GM19238 (cell line): Measurements from ENCODE around the gene GCN1.

Experiments used
- DNase-seq: peaks from one replicate; pipeline ENCODE4 v3.0.0; 2011; ENCODE audit warnings: low spot score; ENCODE audit not compliant: insufficient read length

GCN1 gene

GRCh38 chr12:120117961-120118320 is 76.6 kb downstream of the GCN1 start:
- no peak for DNase-seq

- DNase-seq = peak; percentile 93
These were observed 77.5 kb downstream of the GCN1 start for GRCh38 chr12:120116792-120117651.

- DNase-seq = no peak
These were observed 78.1 kb downstream of the GCN1 start, which contains the start of gene RAB35 for GRCh38 chr12:120116441-120116791. TSS of gene RAB35 (minus strand) at chr12:120116753. CDS start at chr12:120116650, 103 bp downstream.

- DNase-seq = no peak
These were observed 78.6 kb downstream of the GCN1 start for GRCh38 chr12:120115692-120116440.

- DNase-seq = no peak
These were observed 79.4 kb downstream of the GCN1 start for GRCh38 chr12:120115066-120115465.

GRCh38 chr12:120110550-120111501 is 83.7 kb downstream of the GCN1 start:
- DNase-seq = peak; percentile 70

- no peak for DNase-seq
These were observed 84.8 kb downstream of the GCN1 start for GRCh38 chr12:120109570-120110267.

- DNase-seq = no peak
These were observed 88.4 kb downstream of the GCN1 start for GRCh38 chr12:120106151-120106550.

- DNase-seq = no peak
These were observed 91.1 kb downstream of the GCN1 start for GRCh38 chr12:120103371-120103770.

GRCh38 chr12:120103044-120103338 is 91.5 kb downstream of the GCN1 start:
- no peak for DNase-seq

GRCh38 chr12:120102189-120103043 is 92.1 kb downstream of the GCN1 start:
- no peak for DNase-seq

- DNase-seq = no peak
These were observed 92.9 kb downstream of the GCN1 start for GRCh38 chr12:120101617-120102016.

- no peak for DNase-seq
These were observed 93.3 kb downstream of the GCN1 start for GRCh38 chr12:120101182-120101581.

- no peak for DNase-seq
These were observed 93.9 kb downstream of the GCN1 start for GRCh38 chr12:120100630-120101029.

- no peak for DNase-seq
These were observed 94.8 kb downstream of the GCN1 start for GRCh38 chr12:120099738-120100137.

GRCh38 chr12:120098756-120099470 is 95.6 kb downstream of the GCN1 start:
- DNase-seq = no peak

- no peak for DNase-seq
These were observed 97.8 kb downstream of the GCN1 start for GRCh38 chr12:120096671-120097202.

GRCh38 chr12:120095736-120096135 is 98.8 kb downstream of the GCN1 start:
- DNase-seq = no peak

GRCh38 chr12:120095331-120095730 is 99.2 kb downstream of the GCN1 start:
- no peak for DNase-seq
